ENCODE results near the gene KRT86. TPM values are rescaled to one million over a fixed set of nuclear protein-coding genes. Genes with fewer than 3 reads are reported as not detected.

The KRT86 gene
- total and polyA plus RNA-seq, 2 of the 8 experiments (the other 6 are each of a cell fraction or from before 2014, with no cell fraction given): 0.12 TPM; not detected in 1

GRCh38 chr12:52285851-52286530 lies 11.5 kb downstream of the KRT86 start:
- H3K79me2 ChIP-seq (ENCODE audit: control insufficient read depth in 1 of 2, insufficient read depth in 2 of 2, low read length in 2 of 2): no peaks in the 10 kb centered on the region
- DNase-seq (ENCODE audit: low read depth in 1 of 2, low spot score in 2 of 2) (no peak), FAIRE-seq (no peak)
- H3K27me3 ChIP-seq (replicated peaks in 1 of 4; ENCODE audit: control insufficient read depth in 3 of 4, extremely low read depth in 1 of 4, insufficient read depth in 3 of 4, low read length in 3 of 4): no peaks in the 10 kb centered on the region
- no peaks in the 10 kb centered on the region for H3K79me1 ChIP-seq (ENCODE audit: low read depth, low read length)
- no peaks in the 10 kb centered on the region for H3K36me3 ChIP-seq (ENCODE audit: control insufficient read depth in 2 of 4, insufficient read depth in 4 of 4, low read length in 3 of 4)
- POLR2A ChIA-PET (ENCODE audit: partially characterized antibody): no interaction called here
- no peak overlapping the region for H2BK12ac ChIP-seq (ENCODE audit: low read depth, low read length)
- no peaks in the 10 kb centered on the region for H3K9me3 ChIP-seq (ENCODE audit: insufficient read depth in 2 of 2, low read depth in 1 of 2, low read length in 1 of 2)
- no peaks in the 10 kb centered on the region for H4K20me1 ChIP-seq (replicated peaks in 1 of 2; ENCODE audit: control insufficient read depth in 1 of 2, insufficient read depth in 2 of 2, low read length in 2 of 2)
- no peak overlapping the region for H4K5ac ChIP-seq (ENCODE audit: insufficient read length, low read depth, low read length)
- no peak overlapping the region for H3K27ac ChIP-seq (ENCODE audit: low read depth, low read length)
- no peak overlapping the region for H4K8ac ChIP-seq (ENCODE audit: extremely low read depth, insufficient read depth, low read length)
- no peak for TF ChIP-seq POU5F1 (IDR thresholded peaks at IDR 0.05; ENCODE audit: low read depth, low read length)
- TF ChIP-seq BACH1 (IDR thresholded peaks at IDR 0.05; ENCODE audit: low read length): no peak
- TF ChIP-seq, protein P1, sequence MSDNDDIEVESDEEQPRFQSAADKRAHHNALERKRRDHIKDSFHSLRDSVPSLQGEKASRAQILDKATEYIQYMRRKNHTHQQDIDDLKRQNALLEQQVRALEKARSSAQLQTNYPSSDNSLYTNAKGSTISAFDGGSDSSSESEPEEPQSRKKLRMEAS (IDR thresholded peaks at IDR 0.05): no peak
- no peak overlapping the region for H2BK15ac ChIP-seq (ENCODE audit: low read length)
- no peak overlapping the region for H3K56ac ChIP-seq (replicated peaks; ENCODE audit: insufficient read length, low read depth, low read length)
- no peak overlapping the region for H3K4ac ChIP-seq (replicated peaks; ENCODE audit: insufficient read length, low read depth, low read length)
- H3K4me1 ChIP-seq (replicated peaks in 1 of 4; ENCODE audit: control insufficient read depth in 3 of 4, insufficient read depth in 4 of 4, low read length in 3 of 4): peaks cover 0 to 2% (median 0%) of the 10 kb centered on the region in 4 experiments; a peak in 1 of 7 replicates
- no peak overlapping the region for H2AK5ac ChIP-seq (ENCODE audit: low read depth, low read length)
- WGBS, 2 experiments (ENCODE audit: extremely low coverage in 1 of 2, insufficient coverage in 1 of 2, insufficient read length in 1 of 2, insufficient replicate concordance in 2 of 2, low coverage in 1 of 2, low lambda C conversion rate in 2 of 2, missing lambda C conversion rate in 1 of 2): 86% methylated on average over 22 of the region's 24 CpGs; no CpG with 5 or more reads in 1 of the 2 experiments
- no peak overlapping the region for H4K91ac ChIP-seq (replicated peaks; ENCODE audit: insufficient read length, low read length)
- H2BK20ac ChIP-seq (ENCODE audit: low read length): no peak overlapping the region
- H3K14ac ChIP-seq (ENCODE audit: insufficient read length): no peak overlapping the region
- H2BK120ac ChIP-seq (replicated peaks; ENCODE audit: low read depth, low read length): no peak overlapping the region
- CTCF ChIA-PET (ENCODE audit: partially characterized antibody): interaction anchor here (0.7 to 4.4 kb wide), 37 partner anchors 8 to 129 kb away, joined by 3 to 38 read pairs (median 5); partner anchors contain the start of genes KRT7, KRT83 and KRT86
- no peak overlapping the region for H3K9ac ChIP-seq (replicated peaks in 1 of 4; ENCODE audit: extremely low read depth in 1 of 4, low read depth in 3 of 4, low read length in 3 of 4)
- H3K4me2 ChIP-seq (ENCODE audit: insufficient read depth in 1 of 2, low read depth in 2 of 2, low read length in 2 of 2): no peak overlapping the region
- H3K4me3 ChIP-seq (ENCODE audit: extremely low read depth in 1 of 4, insufficient read depth in 2 of 4, low read depth in 3 of 4, low read length in 4 of 4): no peak overlapping the region
- 0 out of 2 replicates have a peak, but pooled peaks cover 2% of the 10 kb centered on the region for H3K23me2 ChIP-seq (ENCODE audit: low read depth, low read length)
- no peak overlapping the region for H3K18ac ChIP-seq (ENCODE audit: extremely low read depth, low read length)
- no peak overlapping the region for H3K23ac ChIP-seq (ENCODE audit: insufficient read length)
- no peak overlapping the region for H2AFZ ChIP-seq (ENCODE audit: low read length)
- H2BK5ac ChIP-seq (ENCODE audit: low read depth, low read length): no peak overlapping the region
